ENCODE measurements around the gene MTERF1. TPM values are rescaled to one million over a fixed set of nuclear protein-coding genes. Genes with fewer than 3 reads are reported as not detected.

Gene MTERF1
- total and polyA plus RNA-seq, 2 of the 13 experiments (the other 11 are each of a cell fraction or from before 2014, with no cell fraction given) = 5.5 to 19.3 TPM

- TF ChIP-seq, protein P1, sequence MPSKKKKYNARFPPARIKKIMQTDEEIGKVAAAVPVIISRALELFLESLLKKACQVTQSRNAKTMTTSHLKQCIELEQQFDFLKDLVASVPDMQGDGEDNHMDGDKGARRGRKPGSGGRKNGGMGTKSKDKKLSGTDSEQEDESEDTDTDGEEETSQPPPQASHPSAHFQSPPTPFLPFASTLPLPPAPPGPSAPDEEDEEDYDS (CRISPR knock-in tag; IDR thresholded peaks at IDR 0.05) = peak; percentile 54; the same call in 1 of the 2 replicates
- TF ChIP-seq PRDM4 (CRISPR knock-in tag; IDR thresholded peaks at IDR 0.05; ENCODE audit: borderline replicate concordance) (0 out of 2 replicates have a peak, but pooled peaks have one; percentile 57), TAF1 (CRISPR knock-in tag; IDR thresholded peaks at IDR 0.05) (peak; percentile 88), SP140L (CRISPR knock-in tag; IDR thresholded peaks at IDR 0.05; ENCODE audit: borderline replicate concordance) (peak; percentile 96; the same call in 1 of the 2 replicates), KAT2B (IDR thresholded peaks at IDR 0.05; ENCODE audit: borderline replicate concordance, low read depth, low read length) (no peak), CBFB (CRISPR knock-in tag; IDR thresholded peaks at IDR 0.05) (peak; percentile 56; the same call in 1 of the 2 replicates), NFYB (CRISPR knock-in tag; IDR thresholded peaks at IDR 0.05) (no peak), MTF1 (CRISPR knock-in tag; IDR thresholded peaks at IDR 0.05) (peak; percentile 45; the same call in 1 of the 2 replicates), ZNF451 (CRISPR knock-in tag; IDR thresholded peaks at IDR 0.05) (peak; percentile 49; the same call in 1 of the 2 replicates), KDM1A (CRISPR knock-in tag; IDR thresholded peaks at IDR 0.05) (peak; percentile 49; the same call in 1 of the 2 replicates), GABPB1 (CRISPR knock-in tag; IDR thresholded peaks at IDR 0.05) (peak; percentile 98), CBX2 (IDR thresholded peaks at IDR 0.05; ENCODE audit: low read depth, low read length) (no peak), CBX2 (CRISPR knock-in tag; IDR thresholded peaks at IDR 0.05; ENCODE audit: low read depth) (no peak), ZBTB1 (CRISPR knock-in tag; IDR thresholded peaks at IDR 0.05; ENCODE audit: borderline replicate concordance) (no peak), ONECUT2 (CRISPR knock-in tag; IDR thresholded peaks at IDR 0.05) (peak; percentile 47; the same call in 1 of the 2 replicates), ZBTB38 (CRISPR knock-in tag; IDR thresholded peaks at IDR 0.05) (peak; percentile 84; the same call in 1 of the 2 replicates), ERF (CRISPR knock-in tag; IDR thresholded peaks at IDR 0.05) (peak; percentile 91), ZFP36L2 (CRISPR knock-in tag; IDR thresholded peaks at IDR 0.05) (no peak), POLR2AphosphoS5 (IDR thresholded peaks at IDR 0.05; ENCODE audit: low read depth, low read length) (peak; percentile 98), YEATS4 (CRISPR knock-in tag; IDR thresholded peaks at IDR 0.05; ENCODE audit: borderline replicate concordance) (peak; percentile 72), ZNF616 (CRISPR knock-in tag; IDR thresholded peaks at IDR 0.05; ENCODE audit: low read depth) (no peak), DBP (CRISPR knock-in tag; IDR thresholded peaks at IDR 0.05; ENCODE audit: not compliant biosample characterization) (no peak), FOXM1 (CRISPR knock-in tag; IDR thresholded peaks at IDR 0.05) (no peak), CREB1 (IDR thresholded peaks at IDR 0.05) (peak; percentile 69), CREB1 (CRISPR knock-in tag; IDR thresholded peaks at IDR 0.05) (peak; percentile 88), KLF9 (CRISPR knock-in tag; IDR thresholded peaks at IDR 0.05; ENCODE audit: low read depth) (peak; percentile 59; the same call in 1 of the 2 replicates)
- TF ChIP-seq, protein P2, sequence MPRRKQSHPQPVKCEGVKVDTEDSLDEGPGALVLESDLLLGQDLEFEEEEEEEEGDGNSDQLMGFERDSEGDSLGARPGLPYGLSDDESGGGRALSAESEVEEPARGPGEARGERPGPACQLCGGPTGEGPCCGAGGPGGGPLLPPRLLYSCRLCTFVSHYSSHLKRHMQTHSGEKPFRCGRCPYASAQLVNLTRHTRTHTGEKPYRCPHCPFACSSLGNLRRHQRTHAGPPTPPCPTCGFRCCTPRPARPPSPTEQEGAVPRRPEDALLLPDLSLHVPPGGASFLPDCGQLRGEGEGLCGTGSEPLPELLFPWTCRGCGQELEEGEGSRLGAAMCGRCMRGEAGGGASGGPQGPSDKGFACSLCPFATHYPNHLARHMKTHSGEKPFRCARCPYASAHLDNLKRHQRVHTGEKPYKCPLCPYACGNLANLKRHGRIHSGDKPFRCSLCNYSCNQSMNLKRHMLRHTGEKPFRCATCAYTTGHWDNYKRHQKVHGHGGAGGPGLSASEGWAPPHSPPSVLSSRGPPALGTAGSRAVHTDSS (CRISPR knock-in tag; conservative IDR thresholded peaks at IDR 0.05) = no peak
These were observed at the start of gene MTERF1 (continued) for GRCh38 chr7:91880413-91881241.
